NT2/D1 (cell line): Measurements from ENCODE around the gene YIPF2.

Experiments used
- DNase-seq: peaks from one replicate; pipeline ENCODE4 v3.0.0-alpha.2; 2011; ENCODE audit warnings: low read depth, low spot score
- H3K27me3 ChIP-seq: 2 replicates; pipeline ENCODE4 v1.6.0; 2011; ENCODE audit warnings: mild to moderate bottlenecking; ENCODE audit not compliant: insufficient read length, insufficient read depth
- H3K36me3 ChIP-seq: 2 replicates; pipeline ENCODE4 v1.6.1; 2011; ENCODE audit warnings: mild to moderate bottlenecking, low read length, mixed read lengths; ENCODE audit not compliant: insufficient read depth, insufficient read length
- H3K4me1 ChIP-seq: 2 replicates; pipeline ENCODE4 v1.5.1; 2011; ENCODE audit not compliant: insufficient read depth, insufficient read length
- H3K4me3 ChIP-seq: 2 replicates; pipeline ENCODE4 v1.5.1; 2011; ENCODE audit warnings: low read depth; ENCODE audit not compliant: insufficient read length
- H3K9ac ChIP-seq: 2 replicates; pipeline ENCODE4 v1.6.0; 2011; ENCODE audit warnings: low read depth; ENCODE audit not compliant: insufficient read length
- H3K9me3 ChIP-seq: 2 replicates; pipeline ENCODE4 v1.5.1; 2011; ENCODE audit warnings: mild to moderate bottlenecking, low read length; ENCODE audit not compliant: insufficient read depth
- SUZ12 ChIP-seq: IDR thresholded peaks from 2 replicates; pipeline ENCODE4 v1.6.1; 2011; ENCODE audit not compliant: insufficient read length, insufficient read depth; ENCODE audit errors: extremely low read depth
- YY1 ChIP-seq: IDR thresholded peaks from 2 replicates; pipeline ENCODE4 v1.6.1; 2011; ENCODE audit not compliant: insufficient read length, insufficient read depth
- ZNF274 ChIP-seq: IDR thresholded peaks from 2 replicates; pipeline ENCODE4 v1.6.1; 2011; ENCODE audit warnings: mild to moderate bottlenecking, low read depth, low read length

YIPF2 gene

DNA sequence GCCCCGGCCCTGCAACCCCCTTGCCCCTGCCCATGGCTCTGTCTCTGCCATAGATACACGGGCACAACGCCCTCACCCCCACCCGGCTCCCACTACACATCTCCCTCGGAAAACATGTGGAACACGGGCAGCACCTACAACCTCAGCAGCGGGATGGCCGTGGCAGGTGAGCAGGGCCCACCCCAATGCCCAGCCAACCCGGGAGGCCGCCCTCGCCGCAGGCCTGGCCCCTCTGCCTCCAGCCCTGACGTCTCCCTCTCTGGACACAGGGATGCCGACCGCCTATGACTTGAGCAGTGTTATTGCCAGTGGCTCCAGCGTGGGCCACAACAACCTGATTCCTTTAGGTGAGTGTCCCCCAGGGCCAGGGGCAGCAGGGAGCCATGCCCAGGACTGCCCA lies 7.7 kb downstream of the YIPF2 start:
- Histone ChIP-seq H3K4me3 (no peak overlapping the region), H3K9me3 (no peaks in the 10 kb centered on the region), H3K4me1 (peaks cover 5% of the 10 kb centered on the region), H3K9ac (no peak overlapping the region), H3K27me3 (no peaks in the 10 kb centered on the region), H3K36me3 (peaks cover 86% of the 10 kb centered on the region)
- TF ChIP-seq ZNF274 (no peak), YY1 (no peak), SUZ12 (no peak)
- no peak for DNase-seq

DNA sequence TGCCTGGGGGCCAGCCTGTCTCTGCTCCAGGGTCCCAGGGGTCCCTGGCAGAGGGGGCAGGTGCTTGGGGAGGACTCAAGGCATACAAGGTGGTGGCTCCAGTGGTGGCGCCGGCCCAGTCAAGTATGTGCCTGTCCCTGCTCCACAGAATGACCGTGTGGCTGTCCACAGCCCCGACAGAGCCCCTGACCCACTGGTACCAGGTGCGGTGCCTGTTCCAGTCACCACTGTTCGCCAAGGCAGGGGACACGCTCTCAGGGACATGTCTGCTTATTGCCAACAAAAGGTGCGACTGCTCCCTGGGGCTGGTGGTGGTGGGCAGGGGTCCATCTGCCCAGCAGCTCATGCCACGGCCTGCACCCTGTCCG lies 8.2 kb downstream of the YIPF2 start:
- H3K9me3 ChIP-seq = no peaks in the 10 kb centered on the region
- DNase-seq = no peak
- H3K4me1 ChIP-seq = peaks cover 5% of the 10 kb centered on the region
- no peak overlapping the region for H3K4me3 ChIP-seq
- TF ChIP-seq ZNF274 = no peak
- TF ChIP-seq YY1 = no peak
- TF ChIP-seq SUZ12 = no peak
- peaks cover 87% of the 10 kb centered on the region for H3K36me3 ChIP-seq
- no peaks in the 10 kb centered on the region for H3K27me3 ChIP-seq
- H3K9ac ChIP-seq = no peak overlapping the region

DNA sequence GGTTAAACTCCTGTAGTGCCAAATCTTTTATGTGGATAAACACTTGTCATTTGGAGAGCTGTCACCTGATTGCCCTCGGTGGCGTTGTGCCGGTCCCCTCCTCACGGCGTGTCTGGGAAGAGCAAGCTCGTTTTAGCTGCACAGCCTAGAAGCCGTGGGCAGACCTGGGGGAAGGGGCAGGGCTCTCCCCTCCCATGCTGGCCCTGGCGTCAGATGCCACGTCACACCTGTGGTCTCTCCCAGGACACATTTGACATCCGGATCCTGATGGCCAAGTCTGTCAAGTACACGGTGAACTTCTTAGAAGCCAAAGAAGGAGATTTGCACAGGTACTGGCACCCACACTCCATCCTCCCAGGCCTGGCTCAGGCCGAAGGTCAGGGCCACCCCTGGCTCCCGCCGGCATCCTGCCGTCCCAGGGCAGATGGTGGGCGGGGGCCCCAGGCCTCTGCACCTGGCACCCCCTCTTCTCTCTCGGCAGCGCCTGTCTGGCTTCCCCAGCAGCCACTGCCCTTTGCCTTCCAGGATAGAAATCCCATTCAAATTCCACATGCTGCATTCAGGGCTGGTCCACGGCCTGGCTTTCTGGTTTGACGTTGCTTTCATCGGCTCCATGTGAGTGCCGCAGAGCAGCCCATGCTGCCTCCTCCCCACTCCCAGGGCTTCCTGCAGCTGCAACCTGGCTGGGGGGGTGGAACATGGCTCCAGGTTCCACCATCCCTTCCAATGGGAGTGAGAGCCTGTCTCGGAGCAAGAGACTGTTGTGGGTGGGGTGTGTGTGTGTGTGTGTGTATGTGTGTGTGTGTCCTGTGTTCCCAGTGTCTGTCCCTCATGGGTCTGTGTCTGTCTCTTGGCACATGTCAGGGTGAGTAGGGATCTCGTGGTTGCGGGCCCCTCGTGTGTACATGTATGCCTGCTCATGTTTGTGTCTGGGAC lies 8.8 kb downstream of the YIPF2 start:
- H3K4me3 ChIP-seq = no peak overlapping the region
- no peak for DNase-seq
- no peaks in the 10 kb centered on the region for H3K9me3 ChIP-seq
- H3K27me3 ChIP-seq = no peaks in the 10 kb centered on the region
- H3K9ac ChIP-seq = peak overlapping the region; percentile 56
- TF ChIP-seq SUZ12 (no peak), ZNF274 (no peak), YY1 (no peak)
- H3K4me1 ChIP-seq = peaks cover 10% of the 10 kb centered on the region
- H3K36me3 ChIP-seq = peaks cover 88% of the 10 kb centered on the region

DNA sequence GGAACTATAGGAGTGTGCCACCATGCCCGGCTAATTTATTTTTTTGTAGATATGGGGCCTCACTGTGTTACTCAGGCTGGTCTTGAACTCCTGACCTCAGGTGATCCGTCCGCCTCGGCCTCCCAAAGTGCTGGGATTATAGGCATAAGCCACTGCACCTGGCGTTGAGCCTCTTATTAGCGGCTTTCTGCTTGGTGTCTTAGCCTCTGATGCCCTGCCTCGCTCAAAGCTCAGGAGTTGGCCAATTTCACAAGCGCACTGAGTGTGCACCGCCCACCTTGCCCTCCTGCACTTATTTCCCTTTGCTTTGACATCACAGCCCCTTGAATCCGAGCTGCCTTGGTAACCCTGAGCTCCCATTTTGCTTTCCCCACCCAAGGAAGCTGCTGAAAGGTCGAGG lies 10.1 kb downstream of the YIPF2 start:
- no peaks in the 10 kb centered on the region for H3K27me3 ChIP-seq
- TF ChIP-seq ZNF274 = no peak
- TF ChIP-seq YY1 = no peak
- no peak for TF ChIP-seq SUZ12
- no peak overlapping the region for H3K4me3 ChIP-seq
- H3K9ac ChIP-seq = no peak overlapping the region
- peaks cover 86% of the 10 kb centered on the region for H3K36me3 ChIP-seq
- no peaks in the 10 kb centered on the region for H3K9me3 ChIP-seq
- no peak for DNase-seq
- peaks cover 10% of the 10 kb centered on the region for H3K4me1 ChIP-seq

DNA sequence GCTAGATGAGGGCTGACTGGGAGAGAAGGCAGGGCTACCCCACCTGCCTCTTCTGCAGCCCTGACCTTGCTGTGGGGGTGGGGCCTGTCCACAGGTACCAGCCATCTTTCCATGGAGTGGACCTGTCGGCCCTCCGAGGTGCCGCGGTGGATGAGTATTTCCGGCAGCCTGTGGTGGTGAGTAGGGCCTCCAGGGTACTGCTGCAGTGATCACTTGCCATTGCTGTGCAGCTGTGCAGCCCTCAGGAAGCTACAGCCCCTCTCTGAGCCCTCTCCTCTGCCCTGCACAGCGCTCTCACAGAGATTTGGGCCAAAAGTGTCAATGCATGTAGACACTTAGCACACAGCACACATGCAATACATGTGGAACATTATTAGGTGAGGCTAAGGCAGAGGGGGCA lies 11.8 kb downstream of the YIPF2 start:
- Histone ChIP-seq H3K9me3 (no peaks in the 10 kb centered on the region), H3K9ac (no peak overlapping the region), H3K4me1 (peaks cover 10% of the 10 kb centered on the region), H3K36me3 (peaks cover 86% of the 10 kb centered on the region), H3K4me3 (no peak overlapping the region), H3K27me3 (no peaks in the 10 kb centered on the region)
- no peak for DNase-seq
- TF ChIP-seq YY1 (no peak), SUZ12 (no peak), ZNF274 (no peak)

DNA sequence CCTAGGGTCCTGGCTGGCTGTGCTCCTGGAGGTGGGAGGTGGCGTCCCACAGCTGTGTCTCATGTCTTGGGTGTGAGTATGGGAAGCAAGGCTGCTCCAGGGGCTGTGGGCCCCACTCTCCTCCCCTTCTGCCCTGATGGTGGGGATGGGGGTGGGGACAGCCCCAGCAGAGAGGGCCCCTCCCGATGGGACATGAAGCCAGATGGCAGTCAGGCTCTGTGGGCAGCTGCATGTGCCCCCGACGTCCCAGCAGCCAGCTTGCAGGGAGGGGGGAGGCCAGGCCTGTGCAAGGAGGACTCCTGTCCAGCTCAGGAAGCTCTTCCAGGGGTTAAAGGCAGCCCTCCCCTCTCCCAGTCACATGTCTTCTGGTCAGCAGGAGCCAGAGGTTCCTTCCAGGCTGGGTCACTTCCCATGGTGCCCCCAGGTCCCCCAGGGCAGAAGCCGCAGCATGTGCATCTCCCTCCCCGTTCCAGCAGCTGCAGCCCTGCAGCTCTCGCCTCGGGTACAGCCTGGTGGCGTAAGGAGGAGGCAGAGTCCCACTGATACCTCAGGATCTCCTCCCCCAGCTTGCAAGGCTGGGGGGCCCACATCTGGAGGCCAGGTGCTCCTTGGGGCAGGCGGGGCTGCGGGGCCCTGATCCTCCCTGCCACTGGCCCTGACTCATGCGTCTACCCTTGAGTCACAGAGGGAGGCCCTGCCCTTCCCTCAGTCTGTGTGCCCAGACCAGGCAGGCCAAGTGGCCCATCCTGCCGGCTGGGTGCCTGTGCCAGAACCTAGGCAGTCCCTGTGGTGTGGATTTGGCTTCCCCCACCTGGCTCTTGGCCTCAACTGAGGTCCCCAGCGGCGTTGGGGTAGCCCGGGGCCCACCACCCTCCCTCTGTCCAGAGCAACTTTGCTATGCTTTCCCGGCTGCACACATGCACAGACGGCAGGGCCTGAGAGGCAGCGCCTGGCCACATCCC lies 13.0 kb downstream of the YIPF2 start:
- Histone ChIP-seq H3K9me3 (no peaks in the 10 kb centered on the region), H3K27me3 (no peaks in the 10 kb centered on the region), H3K4me3 (no peak overlapping the region), H3K4me1 (peaks cover 10% of the 10 kb centered on the region), H3K9ac (no peak overlapping the region), H3K36me3 (peaks cover 81% of the 10 kb centered on the region)
- TF ChIP-seq YY1 = no peak
- no peak for TF ChIP-seq ZNF274
- TF ChIP-seq SUZ12 = no peak
- DNase-seq = no peak
